Measurements from ENCODE around the gene CHURC1. TPM values are rescaled to one million over a fixed set of nuclear protein-coding genes. Genes with fewer than 3 reads are reported as not detected.

Gene CHURC1
- polyA plus RNA-seq, 1 donor (not counting 4 experiments of a cell fraction or from before 2014, with no cell fraction given): 126 TPM

- peaks cover 11 to 28% of the 10 kb centered on the region in 2 experiments for H3K36me3 ChIP-seq (ENCODE audit: control insufficient read depth in 2 of 2, extremely low read depth in 1 of 2, insufficient read depth in 2 of 2, low read length in 2 of 2)
- no peak for TF ChIP-seq EZH2 (IDR thresholded peaks at IDR 0.05; ENCODE audit: low read length)
- no peak for TF ChIP-seq CTCF (optimal IDR thresholded peaks at IDR 0.05 in 1 of 3, IDR thresholded peaks at IDR 0.05 in 1 of 3, conservative IDR thresholded peaks at IDR 0.05 in 1 of 3; ENCODE audit: extremely low read depth in 1 of 3, insufficient read depth in 2 of 3, low read length in 3 of 3)
- H3K4me1 ChIP-seq (ENCODE audit: control insufficient read depth, extremely low read depth, insufficient read depth, low read length): no peaks in the 10 kb centered on the region
- H3K4me3 ChIP-seq (ENCODE audit: control insufficient read depth in 2 of 3, extremely low read depth in 1 of 3, insufficient read depth in 2 of 3, low read depth in 1 of 3, low read length in 3 of 3): no peak overlapping the region
- peaks cover 14% of the 10 kb centered on the region for H3K79me2 ChIP-seq (ENCODE audit: control insufficient read depth, insufficient read depth, low read length)
- no peak overlapping the region for H3K4me2 ChIP-seq (ENCODE audit: control insufficient read depth, extremely low read depth, insufficient read depth, low read depth, low read length)
- no peaks in the 10 kb centered on the region for H3K9me3 ChIP-seq (ENCODE audit: control insufficient read depth, low read depth, low read length)
- no peaks in the 10 kb centered on the region for H3K9me1 ChIP-seq (ENCODE audit: control insufficient read depth, extremely low read depth, insufficient read depth, low read length)
- H4K20me1 ChIP-seq (ENCODE audit: control insufficient read depth, extremely low read depth, insufficient read depth, low read length): no peaks in the 10 kb centered on the region
- FAIRE-seq: no peak
- no peak overlapping the region for H3K9ac ChIP-seq (ENCODE audit: control insufficient read depth, extremely low read depth, insufficient read depth, low read length)
- H3K27ac ChIP-seq (ENCODE audit: control insufficient read depth, insufficient read depth, low read length): no peak overlapping the region
- dilution Hi-C loops (cut with MboI; ENCODE audit: extremely low pct_ligation_motif_present, low sequenced_read_pairs): no loop called here
- H2AFZ ChIP-seq (ENCODE audit: control insufficient read depth, low read length): no peak overlapping the region
- no peaks in the 10 kb centered on the region for H3K27me3 ChIP-seq (ENCODE audit: control insufficient read depth, extremely low read depth, insufficient read depth, low read length)
- no peak for DNase-seq (ENCODE audit: low read depth, low spot score)
Measured at GRCh38 chr14:64926398-64926995, 12.2 kb downstream of the CHURC1 start.

GRCh38 chr14:64927031-64927430, 12.8 kb downstream of the CHURC1 start:
- no peak overlapping the region for H3K9ac ChIP-seq (ENCODE audit: control insufficient read depth, extremely low read depth, insufficient read depth, low read length)
- peaks cover 11 to 33% of the 10 kb centered on the region in 2 experiments for H3K36me3 ChIP-seq (ENCODE audit: control insufficient read depth in 2 of 2, extremely low read depth in 1 of 2, insufficient read depth in 2 of 2, low read length in 2 of 2)
- H3K4me2 ChIP-seq (ENCODE audit: control insufficient read depth, extremely low read depth, insufficient read depth, low read depth, low read length): no peak overlapping the region
- no peak for FAIRE-seq
- no peaks in the 10 kb centered on the region for H3K27me3 ChIP-seq (ENCODE audit: control insufficient read depth, extremely low read depth, insufficient read depth, low read length)
- H4K20me1 ChIP-seq (ENCODE audit: control insufficient read depth, extremely low read depth, insufficient read depth, low read length): no peaks in the 10 kb centered on the region
- DNase-seq (ENCODE audit: low read depth, low spot score): no peak
- H3K27ac ChIP-seq (ENCODE audit: control insufficient read depth, insufficient read depth, low read length): no peak overlapping the region
- no peak overlapping the region for H3K4me3 ChIP-seq (ENCODE audit: control insufficient read depth in 2 of 3, extremely low read depth in 1 of 3, insufficient read depth in 2 of 3, low read depth in 1 of 3, low read length in 3 of 3)
- H3K9me3 ChIP-seq (ENCODE audit: control insufficient read depth, low read depth, low read length): no peaks in the 10 kb centered on the region
- dilution Hi-C loops (cut with MboI; ENCODE audit: extremely low pct_ligation_motif_present, low sequenced_read_pairs): no loop called here
- no peak for TF ChIP-seq CTCF (optimal IDR thresholded peaks at IDR 0.05 in 1 of 3, IDR thresholded peaks at IDR 0.05 in 1 of 3, conservative IDR thresholded peaks at IDR 0.05 in 1 of 3; ENCODE audit: extremely low read depth in 1 of 3, insufficient read depth in 2 of 3, low read length in 3 of 3)
- TF ChIP-seq EZH2 (IDR thresholded peaks at IDR 0.05; ENCODE audit: low read length): no peak
- H3K79me2 ChIP-seq (ENCODE audit: control insufficient read depth, insufficient read depth, low read length): peaks cover 9% of the 10 kb centered on the region
- H3K4me1 ChIP-seq (ENCODE audit: control insufficient read depth, extremely low read depth, insufficient read depth, low read length): no peaks in the 10 kb centered on the region
- H2AFZ ChIP-seq (ENCODE audit: control insufficient read depth, low read length): no peak overlapping the region
- H3K9me1 ChIP-seq (ENCODE audit: control insufficient read depth, extremely low read depth, insufficient read depth, low read length): no peaks in the 10 kb centered on the region

Data from keratinocyte (primary cell).